Hematopoietic multipotent progenitor cell (in vitro differentiated cells): ENCODE results near the gene FAT1. TPM values are rescaled to one million over a fixed set of nuclear protein-coding genes. Genes with fewer than 3 reads are reported as not detected.

Source experiments
- DNase-seq, 3 donors: peaks; one replicate each; pipeline ENCODE4 v3.0.0-alpha.2; 2011 to 2015; ENCODE audit warnings: low read depth in 2 of 3, low spot score in 2 of 3
- total RNA-seq: library from RNA; depleted of rRNA; stranded (reverse); fragments of >200 nt; gene quantifications from one replicate; pipeline ENCODE4 v1.2.3, GENCODE V29; 2012

FAT1 gene
- total RNA-seq, 1 donor, result 0.81 TPM

GRCh38 chr4:186588503-186588902 lies 135.2 kb downstream of the FAT1 start:
- no peak for DNase-seq

GRCh38 chr4:186587416-186588018 lies 136.1 kb downstream of the FAT1 start:
- DNase-seq, result peak; percentile 18 to 59 (median 27)

- no peak for DNase-seq
These were observed 137.5 kb downstream of the FAT1 start for GRCh38 chr4:186586205-186586604.

- DNase-seq, result no peak
These were observed 138.7 kb downstream of the FAT1 start for GRCh38 chr4:186584912-186585311.

GRCh38 chr4:186581421-186581820 lies 142.2 kb downstream of the FAT1 start:
- DNase-seq, result no peak

- DNase-seq, result no peak
These were observed 143.0 kb downstream of the FAT1 start for GRCh38 chr4:186580669-186581068.

GRCh38 chr4:186570193-186570996 lies 153.3 kb downstream of the FAT1 start:
- DNase-seq, result no peak

- DNase-seq, result no peak
These were observed 154.0 kb downstream of the FAT1 start for GRCh38 chr4:186569533-186570192.

GRCh38 chr4:186566068-186566467 lies 157.6 kb downstream of the FAT1 start:
- no peak for DNase-seq

GRCh38 chr4:186563761-186564160 lies 159.9 kb downstream of the FAT1 start:
- DNase-seq, result no peak

GRCh38 chr4:186561748-186562147 lies 161.9 kb downstream of the FAT1 start:
- no peak for DNase-seq

GRCh38 chr4:186560647-186561046 lies 163.0 kb downstream of the FAT1 start:
- DNase-seq, result no peak

- DNase-seq, result no peak
These were observed 166.2 kb downstream of the FAT1 start for GRCh38 chr4:186557486-186557885.

GRCh38 chr4:186557061-186557460 lies 166.6 kb downstream of the FAT1 start:
- no peak for DNase-seq

- DNase-seq, result no peak
These were observed 168.5 kb downstream of the FAT1 start, which contains the start of gene MTNR1A for GRCh38 chr4:186554914-186555827. TSS of gene MTNR1A (minus strand) at chr4:186555567. CDS start at chr4:186555365, 202 bp downstream.

GRCh38 chr4:186554539-186554913 lies 169.1 kb downstream of the FAT1 start:
- no peak for DNase-seq

- DNase-seq, result no peak
These were observed 169.9 kb downstream of the FAT1 start for GRCh38 chr4:186553717-186554116.

- no peak for DNase-seq
These were observed 171.8 kb downstream of the FAT1 start for GRCh38 chr4:186551849-186552248.

- no peak for DNase-seq
These were observed 178.2 kb downstream of the FAT1 start for GRCh38 chr4:186545436-186545835.

GRCh38 chr4:186543206-186543605 lies 180.4 kb downstream of the FAT1 start:
- DNase-seq, result no peak

- DNase-seq, result no peak
These were observed 181.9 kb downstream of the FAT1 start for GRCh38 chr4:186541801-186542200.
